Measurements from ENCODE around the gene BIRC3.
A peak's percentile ranks its signal among the peaks of the same experiment; 100 is the strongest.

BIRC3 gene

GRCh38 chr11:102317099-102317767 is at the start of gene BIRC3:
Gene BIRC3 (plus strand): TSS chr11:102317484. CDS start chr11:102324510, 7,026 bp downstream.
- DNase-seq (ENCODE audit: low read depth): peak; percentile 63
- peak within 1 kb of the TSS; percentile 49 for H3K4me3 ChIP-seq (ENCODE audit: low read depth, low read length)

DNA sequence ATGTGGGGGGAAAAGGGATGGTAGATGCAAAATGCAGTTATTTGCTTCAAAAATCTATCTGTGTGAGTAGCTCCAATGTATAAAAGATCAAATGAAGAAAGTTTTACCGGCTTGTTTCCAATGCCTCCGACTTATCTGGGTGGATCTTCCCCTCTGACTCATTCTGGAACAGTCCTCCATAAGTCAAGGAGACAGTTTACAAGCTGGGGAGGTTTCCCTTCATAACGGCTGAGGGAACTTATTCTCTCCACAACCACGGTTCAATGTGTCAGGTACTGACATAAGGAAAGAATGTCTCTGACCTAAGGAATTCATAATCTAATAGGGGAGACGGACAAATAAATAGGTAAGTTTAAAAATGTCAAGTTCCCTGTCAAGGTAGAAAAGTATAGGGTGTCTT is 49.7 kb upstream of the BIRC3 start:
- no peak overlapping the region for H3K4me3 ChIP-seq (ENCODE audit: low read depth, low read length)
- DNase-seq (ENCODE audit: low read depth): no peak

GRCh38 chr11:102268083-102268984 is 49.0 kb upstream of the BIRC3 start:
- peak overlapping the region; percentile 37 for H3K4me3 ChIP-seq (ENCODE audit: low read depth, low read length)
- no peak for DNase-seq (ENCODE audit: low read depth)

- H3K4me3 ChIP-seq (ENCODE audit: low read depth, low read length): peak overlapping the region; percentile 37
- no peak for DNase-seq (ENCODE audit: low read depth)
Measured at GRCh38 chr11:102268985-102269470, 48.3 kb upstream of the BIRC3 start.

GRCh38 chr11:102269927-102270326 is 47.4 kb upstream of the BIRC3 start:
- H3K4me3 ChIP-seq (ENCODE audit: low read depth, low read length): no peak overlapping the region
- no peak for DNase-seq (ENCODE audit: low read depth)

DNA sequence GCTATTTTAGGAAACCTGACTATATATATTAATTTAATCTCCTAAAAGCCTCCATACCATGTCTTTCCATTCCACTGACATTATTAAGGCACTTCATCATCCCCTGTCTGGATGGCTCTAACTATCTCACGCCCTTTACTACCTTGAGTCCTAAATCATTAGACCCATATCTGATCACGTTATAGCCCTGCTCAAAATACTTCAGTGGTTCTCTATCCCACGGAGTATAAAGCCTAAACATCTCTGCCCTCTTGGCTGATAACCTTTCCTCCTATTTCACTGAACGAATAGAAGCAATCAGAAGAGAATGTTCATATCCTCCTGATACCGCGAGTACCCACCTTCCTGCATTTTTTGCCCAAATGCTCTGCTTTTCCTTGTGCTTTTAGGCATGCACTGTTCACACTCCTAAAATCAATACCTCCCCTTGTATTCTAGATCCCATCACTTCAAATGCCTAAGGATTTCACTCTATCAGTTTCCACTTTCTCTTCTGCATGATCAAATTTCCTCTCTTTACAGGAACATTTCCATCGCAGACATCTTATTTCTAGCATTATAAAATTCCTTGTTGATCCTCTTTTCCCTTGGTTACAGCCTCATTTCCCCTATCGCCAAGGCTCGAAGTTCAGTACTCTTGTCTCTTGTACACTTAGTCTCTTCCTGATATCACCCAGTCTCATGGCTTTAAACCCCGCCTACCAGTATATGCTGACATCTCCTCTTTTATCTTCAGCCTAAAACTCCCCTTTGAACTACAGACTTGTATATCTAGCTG is 45.0 kb upstream of the BIRC3 start:
- DNase-seq (ENCODE audit: low read depth): no peak
- H3K4me3 ChIP-seq (ENCODE audit: low read depth, low read length): no peak overlapping the region

- no peak for DNase-seq (ENCODE audit: low read depth)
- no peak overlapping the region for H3K4me3 ChIP-seq (ENCODE audit: low read depth, low read length)
Measured at GRCh38 chr11:102274628-102275027, 42.7 kb upstream of the BIRC3 start.

GRCh38 chr11:102276362-102276761 is 40.9 kb upstream of the BIRC3 start:
- no peak overlapping the region for H3K4me3 ChIP-seq (ENCODE audit: low read depth, low read length)
- no peak for DNase-seq (ENCODE audit: low read depth)

DNA sequence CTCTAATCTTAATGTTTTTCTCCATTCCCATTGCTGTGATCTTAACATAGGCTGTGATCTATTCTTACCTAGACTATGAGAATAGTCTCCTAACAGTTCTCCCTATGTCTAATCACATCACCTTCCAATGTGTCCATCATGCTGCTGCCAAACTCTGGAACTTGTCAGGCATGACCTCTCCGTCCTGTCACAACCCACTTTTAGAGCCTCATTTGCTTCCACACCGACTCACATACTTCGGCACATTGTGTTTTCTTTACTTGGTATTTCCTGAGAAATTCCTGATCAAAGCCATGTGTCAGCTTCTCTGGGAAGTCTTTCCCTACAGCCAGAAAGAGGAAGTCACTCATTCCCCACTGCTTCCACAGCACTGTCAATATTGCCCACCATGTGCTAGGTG is 40.5 kb upstream of the BIRC3 start:
- no peak overlapping the region for H3K4me3 ChIP-seq (ENCODE audit: low read depth, low read length)
- DNase-seq (ENCODE audit: low read depth): no peak

DNA sequence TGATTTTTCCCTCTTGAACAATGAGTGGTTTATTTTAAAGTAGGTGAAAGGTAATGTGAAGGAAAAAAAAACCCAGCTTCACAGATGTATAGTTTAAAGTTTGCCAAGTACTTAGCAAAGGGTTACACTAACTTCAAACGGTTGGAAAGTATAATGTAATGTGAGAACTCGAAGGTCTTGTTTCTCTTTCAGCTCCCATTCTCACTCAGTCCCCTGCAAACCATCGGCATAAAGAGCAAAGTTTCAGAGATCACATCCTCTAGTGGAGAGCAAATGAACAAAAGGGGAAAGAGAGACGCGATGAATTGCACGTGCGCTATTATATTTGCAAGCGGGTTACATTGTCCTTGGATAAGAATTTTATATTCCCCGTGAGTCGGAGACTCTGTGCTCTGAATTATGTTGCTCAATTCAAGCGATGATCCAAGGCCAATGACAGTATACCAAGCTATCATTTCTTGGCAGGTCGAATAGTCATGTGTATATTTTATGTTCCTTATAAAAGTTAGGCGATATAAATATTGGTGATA is 37.6 kb upstream of the BIRC3 start:
- peak; percentile 70 for DNase-seq (ENCODE audit: low read depth)
- H3K4me3 ChIP-seq (ENCODE audit: low read depth, low read length): peak overlapping the region; percentile 15

DNA sequence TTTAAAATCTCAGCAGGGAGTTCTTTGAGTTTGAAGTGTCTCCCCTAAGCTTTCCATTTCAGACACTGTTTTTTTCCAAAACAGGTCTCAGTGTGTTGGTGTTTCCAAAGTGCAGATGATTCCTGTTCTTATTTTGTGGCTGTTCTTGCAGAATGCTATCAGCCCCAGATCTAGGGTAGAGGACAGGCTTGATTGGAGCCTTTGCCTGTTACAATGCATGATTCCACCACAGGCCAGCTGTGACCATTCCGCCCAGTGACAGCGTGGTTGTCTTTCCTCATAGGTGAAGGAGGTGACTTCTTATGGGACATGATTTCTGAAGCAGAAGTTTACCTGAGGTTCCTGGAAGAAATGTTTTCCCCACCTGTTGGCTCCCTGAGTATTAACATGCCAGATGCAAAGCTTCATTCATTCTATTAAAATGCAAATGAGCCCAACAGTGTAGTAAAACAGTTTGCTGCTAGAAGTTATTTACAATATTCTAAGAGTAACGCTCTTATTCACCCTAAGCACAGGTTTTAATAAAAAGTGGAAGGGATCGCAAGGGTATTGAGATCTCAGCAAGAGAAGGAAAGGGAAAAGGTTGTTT is 36.9 kb upstream of the BIRC3 start:
- H3K4me3 ChIP-seq (ENCODE audit: low read depth, low read length): no peak overlapping the region
- no peak for DNase-seq (ENCODE audit: low read depth)

DNA sequence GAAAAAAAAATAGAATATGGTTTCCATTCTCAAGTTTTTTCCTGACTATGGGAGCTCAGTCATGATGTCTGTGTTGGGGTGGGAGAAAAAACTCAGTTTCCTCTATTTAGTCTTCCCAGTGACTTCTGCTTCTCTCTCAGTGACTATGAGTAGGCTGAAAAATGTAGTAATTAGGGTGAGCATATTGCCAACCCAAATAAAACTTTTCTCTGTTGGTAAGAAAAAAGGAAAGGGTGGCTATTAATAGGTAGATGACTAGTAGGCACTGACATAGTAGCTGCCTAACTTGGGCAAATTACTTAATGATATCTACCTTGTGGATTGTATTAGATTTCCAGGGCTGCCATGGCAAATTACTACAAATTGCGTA is 34.2 kb upstream of the BIRC3 start:
- no peak overlapping the region for H3K4me3 ChIP-seq (ENCODE audit: low read depth, low read length)
- DNase-seq (ENCODE audit: low read depth): no peak

DNA sequence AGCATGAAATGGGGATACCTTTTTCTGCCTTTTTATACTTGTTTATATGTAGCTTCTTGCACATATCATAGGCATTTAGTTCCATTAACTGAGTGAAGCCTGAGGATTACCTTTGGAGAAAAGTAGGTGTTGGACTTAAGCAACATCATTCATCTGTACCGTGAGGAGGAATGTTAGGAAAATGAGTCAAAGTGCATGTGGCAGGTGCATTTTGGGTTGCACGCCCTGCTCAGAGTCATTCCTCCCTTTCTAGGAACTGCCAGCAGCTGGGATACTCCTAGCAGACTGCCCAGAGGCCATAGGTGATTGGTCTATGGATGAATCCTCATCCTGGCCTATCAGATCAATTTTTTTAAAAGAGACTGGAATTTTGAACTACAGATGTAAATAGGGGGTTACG is 33.3 kb upstream of the BIRC3 start:
- H3K4me3 ChIP-seq (ENCODE audit: low read depth, low read length): no peak overlapping the region
- DNase-seq (ENCODE audit: low read depth): no peak

DNA sequence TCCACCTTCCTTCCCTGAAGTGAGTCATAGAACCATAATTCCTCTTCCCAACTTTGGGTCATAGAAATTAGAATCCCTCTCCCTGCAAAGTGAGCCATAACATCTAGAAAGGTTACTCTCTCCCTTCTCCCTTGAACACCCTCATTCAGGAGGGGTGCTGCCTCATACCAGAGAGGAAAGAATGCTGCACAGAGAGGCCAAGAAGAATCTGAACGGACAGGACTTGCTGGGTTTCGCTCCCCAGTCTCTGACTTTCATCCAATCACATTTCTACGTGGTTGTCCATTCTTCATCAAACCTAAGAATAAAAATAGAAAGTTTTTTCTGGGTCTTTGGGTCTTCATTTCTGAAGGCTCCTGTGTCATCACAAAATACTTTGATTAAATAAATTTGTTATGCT is 31.0 kb upstream of the BIRC3 start:
- no peak for DNase-seq (ENCODE audit: low read depth)
- no peak overlapping the region for H3K4me3 ChIP-seq (ENCODE audit: low read depth, low read length)

GRCh38 chr11:102287964-102288724 is 29.1 kb upstream of the BIRC3 start:
- DNase-seq (ENCODE audit: low read depth): no peak
- H3K4me3 ChIP-seq (ENCODE audit: low read depth, low read length): no peak overlapping the region

GRCh38 chr11:102288725-102289083 is 28.6 kb upstream of the BIRC3 start:
- no peak overlapping the region for H3K4me3 ChIP-seq (ENCODE audit: low read depth, low read length)
- DNase-seq (ENCODE audit: low read depth): no peak

- DNase-seq (ENCODE audit: low read depth): no peak
Measured at GRCh38 chr11:102289592-102289991, 27.7 kb upstream of the BIRC3 start.

DNA sequence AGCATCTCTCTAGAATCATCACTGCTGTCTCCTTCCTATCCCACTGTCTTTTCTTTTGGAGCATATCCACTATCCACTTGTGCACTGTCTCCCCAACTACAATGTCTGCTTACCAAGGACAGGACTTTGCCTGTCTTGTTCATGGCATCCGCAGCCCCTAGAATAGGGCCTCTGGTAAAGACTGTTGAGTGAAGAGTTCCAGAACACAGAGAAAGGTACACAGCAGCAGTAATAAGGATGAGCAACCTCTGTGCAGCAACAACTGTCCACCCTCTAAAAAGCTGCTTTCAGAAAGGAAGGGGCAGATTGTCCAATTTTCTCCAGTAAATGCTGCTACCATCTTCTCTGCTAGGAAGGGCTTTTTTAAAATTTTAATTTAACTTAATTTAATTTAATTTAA is 25.5 kb upstream of the BIRC3 start:
- no peak overlapping the region for H3K4me3 ChIP-seq (ENCODE audit: low read depth, low read length)
- DNase-seq (ENCODE audit: low read depth): no peak

More at GRCh38 chr11:102289592-102289991, 27.7 kb upstream of the BIRC3 start:
- no peak overlapping the region for H3K4me3 ChIP-seq (ENCODE audit: low read depth, low read length)

DNA sequence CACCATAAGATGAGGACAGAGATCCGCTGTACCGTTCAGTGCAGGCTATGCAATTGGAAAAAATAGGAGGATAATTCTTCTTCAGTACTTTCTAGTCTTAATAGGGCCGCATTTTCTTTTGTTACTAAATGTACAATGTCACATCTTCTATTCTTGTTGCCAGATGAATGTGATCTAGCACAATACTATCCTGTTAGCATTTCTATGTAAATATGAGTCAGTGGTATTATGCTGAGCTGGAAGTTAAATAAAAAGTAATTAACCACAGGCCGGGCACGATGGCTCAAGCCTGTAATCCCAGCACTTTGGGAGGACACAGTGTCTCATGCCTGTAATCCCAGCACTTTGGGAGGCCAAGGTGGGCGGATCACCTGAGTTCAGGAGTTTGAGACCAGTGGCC is 24.4 kb upstream of the BIRC3 start:
- DNase-seq (ENCODE audit: low read depth): no peak
- no peak overlapping the region for H3K4me3 ChIP-seq (ENCODE audit: low read depth, low read length)
